Inflammatory macrophage treated with lipopolysaccharide for 4 hours (primary cell): Measurements from ENCODE around the gene CNBD2.
"Not testable (repeated sequence)": the region's sequence is repeated elsewhere in the genome, so short reads cannot be mapped to it uniquely, and the experiment has no call there.

Experiments used
- DNase-seq: peaks from one replicate; pipeline ENCODE4 v3.0.0-alpha.2; 2020

Gene CNBD2

GRCh38 chr20:35975576-35976373 lies 7.4 kb downstream of the CNBD2 start:
- DNase-seq = no peak

GRCh38 chr20:35978041-35978513 lies 9.7 kb downstream of the CNBD2 start:
- DNase-seq = peak; percentile 95

GRCh38 chr20:35979544-35979943 lies 11.2 kb downstream of the CNBD2 start:
- DNase-seq = no peak

DNA sequence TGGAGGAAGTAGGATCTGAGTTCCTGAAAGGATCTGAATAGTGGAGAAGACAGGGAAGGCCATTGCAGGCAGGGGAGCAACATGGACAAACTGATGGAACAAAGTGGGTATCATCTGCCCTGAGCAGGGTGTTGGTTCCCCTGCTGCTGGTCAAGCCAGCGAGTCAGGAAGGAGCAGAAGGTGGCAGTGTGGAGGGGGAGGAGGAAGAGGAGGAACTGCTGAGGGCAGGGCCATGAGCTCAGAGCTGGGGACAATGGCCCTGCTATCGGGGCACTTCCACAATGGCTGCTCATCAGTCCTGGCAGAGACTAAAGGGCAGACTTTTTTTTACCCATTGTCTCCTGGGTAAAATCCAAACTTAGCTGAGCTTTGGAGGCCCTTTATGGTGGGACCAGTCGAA lies 13.6 kb downstream of the CNBD2 start:
- peak; percentile 35 for DNase-seq

DNA sequence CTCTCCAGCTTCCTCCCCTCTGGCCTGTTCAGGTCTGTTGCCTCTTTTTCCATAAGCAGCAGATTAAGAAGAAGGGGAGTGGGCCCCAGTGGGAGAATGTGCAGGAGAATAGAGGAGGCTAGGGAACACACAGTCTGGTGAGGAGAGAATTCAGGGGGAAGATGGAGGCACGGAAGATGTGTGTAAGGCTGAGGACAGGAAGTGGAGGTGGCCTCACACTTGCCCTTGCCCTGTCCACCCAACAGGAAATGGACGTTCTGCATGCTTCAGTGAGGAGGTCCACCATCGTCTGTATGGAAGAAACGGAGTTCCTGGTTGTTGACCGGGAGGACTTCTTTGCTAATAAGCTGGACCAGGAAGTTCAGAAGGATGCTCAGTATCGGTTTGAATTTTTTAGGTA lies 16.0 kb downstream of the CNBD2 start:
- DNase-seq = no peak

- no peak for DNase-seq
Observed at GRCh38 chr20:35985806-35986205, 17.4 kb downstream of the CNBD2 start.

DNA sequence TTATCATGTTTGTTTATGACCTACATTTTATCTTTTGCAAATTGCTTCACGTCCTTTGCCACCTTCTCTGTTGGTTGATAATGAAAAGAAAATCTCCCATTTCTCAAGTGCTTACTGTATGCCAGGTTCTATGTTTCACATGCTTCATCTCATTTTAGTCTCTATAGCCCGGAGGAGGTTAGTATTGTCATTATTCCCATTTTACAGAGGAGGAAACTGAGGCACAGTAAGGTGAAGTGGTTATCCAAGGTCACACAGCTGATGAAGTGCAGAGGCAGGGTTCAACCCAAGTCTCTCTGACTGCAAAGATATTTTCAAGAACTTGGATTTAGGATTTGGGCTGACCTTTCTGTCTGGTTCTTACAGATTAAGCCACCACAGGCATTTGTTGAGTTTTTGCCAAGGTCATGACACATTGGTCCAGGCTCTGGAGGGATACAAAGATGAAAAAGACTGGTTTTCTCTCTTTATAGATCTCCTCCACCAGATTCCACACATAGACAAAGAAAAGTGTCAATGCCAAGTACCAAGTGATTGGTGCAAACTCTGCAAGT lies 20.6 kb downstream of the CNBD2 start:
- DNase-seq = no peak

DNA sequence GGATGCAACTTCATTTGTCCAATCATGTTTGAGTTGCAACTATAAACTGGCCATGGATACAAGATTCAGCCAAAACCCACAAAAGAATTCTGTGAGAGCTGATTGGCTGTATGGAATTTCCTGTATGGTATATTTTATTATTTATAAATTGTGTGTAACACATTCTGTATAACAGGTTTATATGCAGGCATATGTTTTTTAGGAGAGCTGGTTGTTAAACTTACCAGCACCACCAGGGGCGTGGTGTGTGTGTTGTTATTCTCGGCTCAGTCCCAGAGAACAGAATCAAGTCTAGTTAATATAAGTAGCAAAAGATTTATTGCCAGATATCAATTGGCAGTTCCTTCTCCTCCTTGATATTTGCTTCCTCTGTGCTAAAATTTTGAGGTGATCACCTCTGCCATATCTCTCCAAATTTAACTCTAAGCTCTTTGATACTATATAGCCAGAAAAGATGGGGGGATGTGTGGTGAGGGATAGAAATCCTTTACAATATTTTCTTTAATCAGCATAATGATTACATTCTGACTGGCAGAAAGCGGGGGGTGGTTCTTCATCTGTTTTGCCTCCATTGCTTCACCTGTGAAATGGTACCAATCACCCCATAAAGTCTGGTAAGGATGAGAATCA lies 22.9 kb downstream of the CNBD2 start:
- peak; percentile 42 for DNase-seq

GRCh38 chr20:35992713-35993335 lies 24.4 kb downstream of the CNBD2 start:
- peak; percentile 76 for DNase-seq

GRCh38 chr20:35994994-35995453 lies 26.6 kb downstream of the CNBD2 start:
- DNase-seq = peak; percentile 73

- DNase-seq = not testable (repeated sequence)
Observed at GRCh38 chr20:35996492-35996891, 28.1 kb downstream of the CNBD2 start.

GRCh38 chr20:36001331-36001730 lies 32.9 kb downstream of the CNBD2 start:
- not testable (repeated sequence) for DNase-seq

DNA sequence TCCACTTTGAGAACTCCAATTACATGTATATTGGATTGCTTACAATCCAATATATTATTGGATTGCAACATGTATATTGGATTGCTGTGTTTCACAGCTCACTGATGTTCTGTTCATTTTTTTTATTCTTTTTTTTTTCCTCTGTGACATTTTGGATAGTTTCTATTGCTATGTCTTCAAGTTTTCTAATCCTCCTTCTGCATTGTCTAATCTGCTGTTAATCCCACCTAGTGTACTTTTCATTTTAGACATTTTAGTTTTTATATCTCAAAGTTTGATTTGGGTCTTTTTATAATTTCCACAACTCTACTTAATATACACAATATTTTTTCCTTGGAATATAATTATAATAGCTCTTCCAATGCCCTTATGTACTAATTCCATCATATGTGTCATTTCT lies 34.5 kb downstream of the CNBD2 start:
- no peak for DNase-seq

GRCh38 chr20:36004045-36004444 lies 35.7 kb downstream of the CNBD2 start:
- peak; percentile 96 for DNase-seq

- DNase-seq = no peak
Observed at GRCh38 chr20:36008461-36009035, 40.2 kb downstream of the CNBD2 start.

GRCh38 chr20:36010076-36010475 lies 41.7 kb downstream of the CNBD2 start:
- no peak for DNase-seq

DNA sequence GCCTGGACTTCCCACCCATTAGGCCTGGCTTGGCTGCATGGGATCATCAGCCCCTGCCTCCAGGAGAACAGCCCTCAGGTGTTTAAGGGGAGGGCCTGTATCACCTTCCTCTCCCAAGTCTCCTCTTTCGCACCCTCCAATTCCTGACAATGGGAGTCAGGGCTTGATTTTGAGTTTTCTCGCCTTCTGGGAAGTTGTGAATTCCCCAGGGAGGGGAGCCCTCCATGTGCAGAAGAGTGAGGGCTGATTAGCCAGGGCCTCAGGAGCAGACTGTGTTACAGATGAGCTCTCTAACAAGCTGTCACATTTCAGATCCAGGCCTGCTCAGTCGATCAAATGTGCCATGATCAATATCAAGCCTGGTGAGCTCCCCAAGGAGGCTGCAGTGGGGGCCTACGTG lies 42.4 kb downstream of the CNBD2 start:
- DNase-seq = no peak

DNA sequence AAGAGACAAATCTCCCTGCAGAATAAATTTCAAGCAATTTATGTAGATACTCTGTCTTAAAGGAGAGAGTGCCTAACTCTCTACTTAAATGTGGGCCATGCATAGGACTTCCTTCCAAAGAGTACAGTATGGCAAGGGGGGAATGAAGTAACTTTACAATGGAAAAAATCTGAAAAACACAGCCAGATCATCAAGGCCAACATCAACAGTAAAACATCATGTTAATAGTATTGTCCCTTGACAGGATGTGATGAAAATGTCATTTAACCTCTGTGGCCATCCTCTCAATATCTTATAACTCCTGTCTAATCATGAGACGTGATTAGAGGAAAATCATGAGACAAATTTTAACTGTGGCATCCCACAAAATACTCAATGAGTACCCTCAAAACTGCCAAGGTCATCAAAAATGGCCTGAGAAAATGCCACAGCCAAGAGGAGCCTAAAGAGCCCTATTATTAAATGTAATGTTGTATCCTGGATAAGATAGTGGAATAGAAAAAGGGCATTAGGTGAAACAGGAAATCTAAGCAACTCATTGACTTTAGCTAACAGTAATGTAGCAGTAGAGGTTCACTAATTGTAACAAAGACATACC lies 47.5 kb downstream of the CNBD2 start:
- no peak for DNase-seq

DNA sequence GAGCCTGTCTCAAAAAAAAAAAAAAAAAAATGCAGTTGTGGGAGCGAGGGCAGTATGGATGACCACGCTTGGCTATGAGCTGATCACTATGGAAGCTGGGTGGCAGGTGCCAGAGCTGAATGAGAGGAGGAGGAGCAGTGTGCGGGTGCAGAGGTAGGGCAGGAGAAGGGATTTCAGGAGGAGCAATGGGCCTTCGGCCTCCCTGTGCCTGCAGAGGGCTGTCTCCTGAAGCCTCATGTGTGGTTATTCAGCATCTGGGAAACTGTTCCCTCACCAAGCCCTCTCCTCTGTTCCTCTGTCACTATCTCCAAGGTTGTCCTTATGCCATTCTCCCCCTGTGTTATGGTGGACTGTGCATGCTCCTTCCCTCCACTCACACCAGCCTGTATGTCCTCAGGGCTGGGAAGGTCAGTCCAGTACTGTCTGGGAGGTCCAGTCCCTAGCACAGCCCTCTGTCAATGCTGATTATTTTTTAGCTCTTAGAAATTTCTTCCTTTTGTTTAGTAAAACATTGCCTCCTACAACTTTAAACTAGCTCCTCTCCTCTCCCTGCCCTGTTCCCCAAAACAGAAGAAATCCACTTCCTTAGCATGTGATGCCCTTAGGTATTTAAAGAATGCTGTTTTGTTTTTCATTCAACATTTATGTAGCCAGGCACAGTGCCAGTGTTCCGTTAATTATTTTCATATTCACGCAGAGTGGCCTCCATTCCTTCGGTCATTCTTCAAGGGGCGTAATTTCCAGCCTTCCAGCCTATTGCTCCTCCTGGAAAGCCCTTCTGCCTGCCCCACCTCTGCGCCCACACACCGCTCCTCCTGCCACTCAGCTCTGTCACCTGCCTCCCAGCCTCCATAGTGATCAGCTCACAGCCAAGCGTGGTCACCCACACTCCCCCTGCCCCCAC lies 48.9 kb downstream of the CNBD2 start:
- DNase-seq = no peak

DNA sequence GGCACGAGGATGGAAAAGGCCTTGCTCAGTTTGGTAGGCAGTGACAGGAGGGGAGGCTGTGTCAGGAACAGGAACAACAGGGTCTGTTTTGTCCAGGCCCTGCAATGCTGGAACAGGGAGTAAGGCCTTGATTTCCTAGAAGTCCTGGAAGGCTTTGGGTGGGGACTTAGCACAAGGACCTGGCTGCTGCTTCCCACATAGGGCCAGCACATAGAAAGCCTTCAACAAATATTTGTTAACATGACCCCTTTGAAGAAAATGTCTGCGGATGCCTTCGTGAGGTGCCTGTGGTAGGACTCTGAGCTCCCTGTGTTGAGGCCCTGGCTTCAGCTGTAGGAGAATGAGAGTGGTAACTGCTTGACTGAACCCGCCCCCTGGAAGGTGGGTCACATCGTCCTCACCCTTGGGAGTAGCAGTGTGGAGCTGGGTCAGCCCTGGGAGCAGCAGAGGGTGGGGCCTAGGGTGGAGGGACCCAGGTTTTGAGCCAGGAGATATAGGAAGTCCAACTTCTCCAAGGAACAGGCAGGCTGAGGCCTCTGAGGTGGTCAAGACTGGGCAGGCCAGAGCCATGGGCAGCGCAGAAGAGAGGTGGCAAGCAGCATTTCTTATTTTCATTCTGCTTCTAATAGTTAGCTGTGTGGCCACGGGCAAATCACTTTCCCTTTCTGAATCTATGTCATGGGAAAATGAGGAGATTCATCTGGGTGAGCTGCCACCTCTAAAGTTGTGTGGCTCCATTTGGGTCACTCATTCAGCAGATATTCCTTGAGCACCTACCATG lies 50.0 kb downstream of the CNBD2 start:
- DNase-seq = no peak

DNA sequence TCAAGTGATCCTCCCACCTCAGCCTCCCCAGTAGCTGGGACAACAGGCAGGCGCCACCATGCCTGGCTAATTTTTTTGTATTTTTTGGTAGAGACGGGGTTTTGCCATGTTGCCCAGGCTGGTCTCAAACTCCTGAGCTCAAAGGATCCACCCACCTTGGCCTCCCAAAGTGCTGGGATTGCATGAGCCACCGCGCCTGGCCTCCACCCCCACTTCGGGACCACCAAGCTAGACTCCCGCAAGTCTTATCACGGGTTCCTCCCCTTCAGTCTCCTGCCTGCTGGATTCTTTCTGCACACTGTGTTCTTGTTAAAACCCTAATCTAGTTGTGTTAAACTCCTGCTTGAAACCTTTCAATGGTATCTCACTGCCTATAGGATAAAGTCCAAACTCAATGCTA lies 57.7 kb downstream of the CNBD2 start:
- DNase-seq = not testable (repeated sequence)
